HTR-8/SVneo (cell line): Measurements from ENCODE around the gene ZNF575.

Experiments used
- DNase-seq: peaks from one replicate; pipeline ENCODE4 v3.0.0; 2011; ENCODE audit warnings: low spot score, mixed read lengths; ENCODE audit not compliant: insufficient read length
- FAIRE-seq: peaks from 2 replicates; lab custom pipeline; 2011; peaks lifted over from hg19 to GRCh38; lab: Jason Lieb, UNC

ZNF575 gene, protein sequence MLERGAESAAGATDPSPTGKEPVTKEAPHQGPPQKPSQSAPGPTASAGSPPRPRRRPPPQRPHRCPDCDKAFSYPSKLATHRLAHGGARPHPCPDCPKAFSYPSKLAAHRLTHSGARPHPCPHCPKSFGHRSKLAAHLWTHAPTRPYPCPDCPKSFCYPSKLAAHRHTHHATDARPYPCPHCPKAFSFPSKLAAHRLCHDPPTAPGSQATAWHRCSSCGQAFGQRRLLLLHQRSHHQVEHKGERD

DNA sequence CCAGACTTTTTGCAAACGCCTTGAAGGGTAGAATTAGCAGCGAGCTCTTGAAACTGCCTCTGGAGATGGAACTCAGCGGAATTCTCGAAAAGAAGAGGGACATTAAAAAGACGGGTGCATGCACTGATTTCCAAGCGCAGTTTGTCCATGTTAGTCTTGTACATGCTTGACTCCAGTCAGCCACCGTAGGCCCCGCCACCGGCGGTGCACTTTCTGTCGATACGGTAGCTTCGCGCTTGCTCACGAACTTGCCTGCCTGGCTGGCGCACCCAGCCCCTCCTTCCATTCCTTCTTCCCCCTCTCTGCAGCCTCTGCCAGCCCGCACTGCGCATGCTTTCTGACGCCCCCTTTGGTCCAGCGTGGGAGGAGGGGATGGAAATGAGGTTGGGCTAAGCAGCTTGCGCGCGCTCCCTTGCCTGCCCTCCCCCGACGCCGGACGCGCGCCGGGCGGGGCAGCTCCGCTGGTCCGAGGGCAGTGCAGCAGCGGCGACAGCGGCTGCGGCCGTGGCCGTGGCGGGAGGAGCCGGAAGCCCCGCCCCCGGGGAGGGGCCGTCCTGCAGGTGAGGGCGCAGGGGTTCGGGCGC lies at the start of gene ZNF575:
ZNF575 (plus strand) TSS at position 227 of the 584 bp plus-strand sequence. CDS start 1,235 bp downstream, outside the sequence.
- DNase-seq (peak; percentile 87), FAIRE-seq (peak; percentile 99)

DNA sequence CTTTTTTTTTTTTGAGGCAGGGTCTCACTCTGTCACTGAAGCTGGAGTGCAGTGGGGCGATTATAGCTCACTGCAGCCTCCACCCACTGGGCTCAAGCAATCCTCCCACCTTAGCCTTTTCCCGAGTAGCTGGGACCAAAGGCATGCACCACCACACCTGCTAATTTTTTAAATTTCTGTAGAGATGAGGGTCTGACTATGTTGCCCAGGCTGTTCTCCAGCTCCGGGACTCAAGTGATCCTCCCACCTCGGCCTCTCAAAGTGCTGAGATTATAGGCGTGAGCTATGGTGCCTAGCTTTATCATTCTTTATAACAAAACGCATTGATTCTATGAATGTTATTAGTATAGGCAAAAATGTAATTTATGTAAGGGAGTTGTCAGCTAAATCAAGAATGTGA lies 49.7 kb upstream of the ZNF575 start:
- DNase-seq (no peak), FAIRE-seq (no peak)

- DNase-seq (no peak), FAIRE-seq (no peak)
Observed at GRCh38 chr19:43485951-43486350, 47.0 kb upstream of the ZNF575 start.

GRCh38 chr19:43486412-43486811 lies 46.6 kb upstream of the ZNF575 start:
- FAIRE-seq (no peak), DNase-seq (no peak)

GRCh38 chr19:43488179-43488578 lies 44.8 kb upstream of the ZNF575 start:
- no peak for FAIRE-seq
- no peak for DNase-seq

GRCh38 chr19:43489310-43489709 lies 43.7 kb upstream of the ZNF575 start:
- FAIRE-seq (no peak), DNase-seq (no peak)

DNA sequence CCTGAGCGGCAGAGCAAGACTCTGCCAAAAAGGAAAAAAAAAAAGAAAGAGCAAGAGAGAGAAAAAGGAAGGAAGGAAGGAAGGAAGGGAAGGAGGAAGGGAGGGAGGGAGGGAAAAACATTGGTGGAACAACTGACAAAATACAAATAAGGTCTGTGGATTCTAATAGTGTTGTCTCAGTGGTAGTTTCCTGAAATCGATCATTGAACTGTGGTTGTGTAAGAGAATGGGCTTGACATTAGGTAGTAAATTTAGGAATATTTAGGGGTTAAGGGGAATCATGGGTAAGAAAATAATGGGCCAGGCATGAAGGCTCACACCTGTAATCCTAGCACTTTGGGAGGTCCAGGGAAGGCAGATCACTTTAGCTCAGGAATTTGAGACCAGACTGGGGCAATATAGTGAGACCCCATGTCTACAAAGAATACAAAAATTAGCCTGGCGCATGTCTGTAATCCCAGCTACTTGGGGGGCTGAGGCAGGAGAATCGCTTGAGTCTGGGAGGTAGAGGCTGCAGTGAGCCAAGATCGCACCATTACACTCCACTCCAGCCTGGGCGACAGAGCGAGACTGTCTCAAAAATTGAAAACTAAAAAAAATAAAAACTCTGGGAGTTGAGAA lies 42.9 kb upstream of the ZNF575 start:
- DNase-seq: no peak
- FAIRE-seq: no peak

DNA sequence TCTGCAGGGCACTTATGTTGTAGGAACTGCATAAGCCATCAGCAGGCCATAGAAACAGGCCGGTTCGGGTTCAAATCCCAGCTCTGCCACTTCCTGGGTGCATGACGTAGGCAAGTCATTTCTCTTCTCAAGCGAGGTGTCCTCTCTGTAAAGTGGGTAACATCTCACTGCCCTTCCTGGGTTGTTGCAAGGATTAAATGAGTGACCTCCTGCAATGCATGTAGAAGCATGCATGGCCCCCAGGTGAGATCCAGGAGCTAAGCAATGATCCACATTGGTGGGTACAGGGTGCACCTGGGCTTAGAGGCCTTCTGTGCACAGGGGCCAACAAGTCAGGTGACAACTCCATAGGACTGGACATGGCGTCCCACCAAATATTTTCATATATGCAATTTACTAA lies 42.2 kb upstream of the ZNF575 start:
- FAIRE-seq: no peak
- DNase-seq: no peak

DNA sequence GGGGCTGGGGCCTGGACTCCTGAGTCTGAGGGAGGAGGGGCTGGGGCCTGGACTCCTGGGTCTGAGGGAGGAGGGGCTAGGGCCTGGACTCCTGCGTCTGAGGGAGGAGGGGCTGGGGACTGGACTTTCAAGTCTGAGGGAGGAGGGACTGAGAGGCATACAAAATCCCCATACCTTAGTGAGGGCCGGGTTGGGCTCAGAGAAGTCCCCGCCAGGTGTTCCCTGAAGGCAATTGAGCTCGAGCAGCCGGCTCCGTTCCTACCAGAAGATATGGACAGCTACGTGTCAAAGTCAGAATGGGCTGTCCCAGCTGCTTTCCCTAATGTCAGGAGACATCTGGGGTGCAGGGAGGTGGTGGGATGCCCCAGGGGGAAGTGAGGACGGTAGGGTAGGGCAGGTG lies 37.9 kb upstream of the ZNF575 start:
- FAIRE-seq (no peak), DNase-seq (no peak)

DNA sequence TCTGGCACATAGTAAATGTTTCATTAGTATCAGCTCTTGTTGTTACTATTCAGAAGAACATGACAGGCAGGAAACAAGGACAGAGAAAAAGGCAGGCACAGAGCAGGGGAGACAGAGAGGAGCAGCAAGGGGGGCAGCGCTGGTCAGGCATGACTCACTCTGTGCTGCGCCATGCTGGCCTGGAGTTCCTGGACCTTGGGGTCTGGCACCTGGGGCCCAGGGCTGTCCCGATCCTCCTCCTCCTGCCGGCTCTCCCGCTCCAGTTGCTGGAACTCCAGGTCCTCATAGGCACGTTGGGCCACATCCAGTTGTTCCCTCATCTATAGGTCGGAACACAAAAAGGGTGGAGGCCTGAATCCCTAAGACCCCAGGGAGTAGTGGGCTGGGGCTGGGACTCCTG lies 36.0 kb upstream of the ZNF575 start:
- no peak for DNase-seq
- no peak for FAIRE-seq

GRCh38 chr19:43498233-43498842 lies 34.6 kb upstream of the ZNF575 start:
- FAIRE-seq (no peak), DNase-seq (no peak)

DNA sequence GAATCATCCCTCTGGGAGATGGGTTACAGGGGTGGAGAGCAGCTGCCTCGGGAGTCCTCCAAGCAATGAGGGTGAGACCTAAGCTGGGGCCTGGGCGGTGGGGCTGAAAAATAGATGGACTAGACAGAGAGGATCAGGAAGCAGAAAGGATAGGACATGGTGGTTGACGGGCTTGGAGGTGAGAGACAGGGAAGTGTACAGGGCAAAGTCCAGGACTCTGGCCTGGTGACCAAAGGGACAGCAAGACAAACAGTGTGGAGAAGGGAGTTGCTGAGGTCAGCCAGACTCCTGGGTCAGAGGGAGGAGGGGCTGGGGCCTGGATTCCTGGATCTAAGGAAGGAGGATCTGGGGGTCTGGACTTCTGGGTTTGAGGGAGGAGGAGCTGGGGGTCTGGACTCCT lies 33.9 kb upstream of the ZNF575 start:
- DNase-seq: no peak

DNA sequence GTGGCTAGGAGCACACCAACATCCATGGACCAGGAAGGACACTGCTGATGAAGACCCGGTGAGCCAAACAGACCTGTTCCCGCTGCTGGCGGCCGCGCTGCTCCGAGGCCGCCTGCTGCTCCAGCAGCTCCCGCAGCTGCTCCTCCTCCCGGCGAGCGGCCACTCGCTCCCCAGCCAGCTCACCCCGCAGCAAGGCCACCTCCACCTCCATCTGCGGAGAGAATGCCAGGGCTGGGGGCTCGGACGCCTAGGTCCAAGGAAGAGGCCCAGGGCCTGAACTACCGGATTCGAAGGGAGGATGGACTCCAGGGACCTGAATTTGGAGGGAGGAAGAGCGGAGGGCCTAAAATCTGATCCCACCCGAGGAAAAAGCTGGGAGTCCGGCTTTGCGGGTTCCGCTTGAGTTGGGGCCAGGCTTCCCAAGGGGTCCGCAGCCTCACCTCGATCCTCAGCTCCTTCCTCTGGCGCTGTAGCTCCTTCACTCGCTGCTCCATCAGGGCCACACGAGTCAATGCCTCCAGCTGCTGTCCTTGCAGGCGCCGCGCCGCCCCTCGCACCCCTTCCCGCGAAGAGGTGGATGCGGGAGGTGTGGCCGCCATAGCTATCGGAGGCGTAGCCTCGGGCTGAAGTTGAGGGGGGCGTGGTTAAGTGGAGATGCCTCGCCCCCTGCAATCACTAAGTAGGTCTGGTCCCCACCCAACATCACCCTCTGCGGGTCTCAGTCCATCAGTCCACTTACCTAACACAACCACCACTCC lies 31.1 kb upstream of the ZNF575 start:
- no peak for DNase-seq
- FAIRE-seq: no peak

More for the DNA sequence above, 33.9 kb upstream of the ZNF575 start:
- FAIRE-seq: no peak

- DNase-seq (no peak), FAIRE-seq (no peak)
Observed at GRCh38 chr19:43502419-43502976, 30.5 kb upstream of the ZNF575 start.

- FAIRE-seq: peak; percentile 13
- DNase-seq: peak; percentile 95
Observed at GRCh38 chr19:43503501-43504425, 29.2 kb upstream of the ZNF575 start.

GRCh38 chr19:43504426-43505185 lies 28.4 kb upstream of the ZNF575 start, which contains the start of gene PHLDB3:
Gene PHLDB3 (minus strand): TSS chr19:43504746. CDS start chr19:43504118, 628 bp downstream.
- DNase-seq (no peak), FAIRE-seq (no peak)

- FAIRE-seq: no peak
- no peak for DNase-seq
Observed at GRCh38 chr19:43505186-43505456, 27.9 kb upstream of the ZNF575 start.

DNA sequence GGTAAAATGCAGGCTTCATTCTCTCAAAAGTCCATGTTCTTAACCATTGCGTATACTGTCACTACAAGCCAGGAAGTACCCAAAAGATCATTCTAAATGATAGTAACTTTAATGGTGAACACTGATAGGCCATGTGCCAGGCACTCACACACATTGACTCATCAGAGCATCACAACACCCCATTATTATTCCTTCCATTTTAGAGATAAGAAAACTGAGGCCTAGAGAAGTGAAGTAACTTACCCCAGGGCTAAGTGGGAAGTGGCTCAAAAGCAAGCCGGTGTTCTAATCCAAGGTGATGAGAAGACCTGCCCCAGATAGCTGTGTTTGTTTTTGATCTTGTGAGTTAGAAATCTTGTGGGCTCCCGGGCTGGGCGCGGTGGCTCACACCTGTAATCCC lies 27.0 kb upstream of the ZNF575 start:
- DNase-seq: no peak
- no peak for FAIRE-seq

- no peak for FAIRE-seq
Observed at GRCh38 chr19:43506629-43507028, 26.4 kb upstream of the ZNF575 start.

More at GRCh38 chr19:43506629-43507028, 26.4 kb upstream of the ZNF575 start:
- no peak for DNase-seq
